Loucy (cell line): ENCODE data around the gene APOL5.

Source experiments
- H2AFZ ChIP-seq: fragments of 200-600 bp; sonication (generic); 2 replicates; pipeline ENCODE4 v1.6.0; 2016; ENCODE audit warnings: antibody characterized with exemption, mild to moderate bottlenecking, low read length, moderate library complexity
- H3F3A ChIP-seq: fragments of 200-600 bp; 2 replicates; pipeline ENCODE4 v1.6.0; 2016; ENCODE audit warnings: antibody characterized with exemption, low read depth, mild to moderate bottlenecking
- H3K27me3 ChIP-seq: fragments of 200-600 bp; sonication (generic); 2 replicates; pipeline ENCODE4 v1.6.1; 2014; ENCODE audit warnings: low read length, mild to moderate bottlenecking; ENCODE audit not compliant: insufficient read depth, poor library complexity, severe bottlenecking
- H3K36me3 ChIP-seq: fragments of 200-600 bp; sonication (generic); 2 replicates; pipeline ENCODE4 v1.6.1; 2016; ENCODE audit warnings: low read length; ENCODE audit not compliant: insufficient read depth
- H3K4me1 ChIP-seq: fragments of 200-600 bp; sonication (generic); 2 replicates; pipeline ENCODE4 v1.5.1; 2014; ENCODE audit warnings: low read length, mild to moderate bottlenecking; ENCODE audit not compliant: insufficient read depth, poor library complexity, severe bottlenecking
- H3K4me2 ChIP-seq: fragments of 200-600 bp; sonication (generic); 2 replicates; pipeline ENCODE4 v1.6.0; 2014; ENCODE audit warnings: antibody characterized with exemption, low read length, low read depth, mild to moderate bottlenecking; ENCODE audit not compliant: poor library complexity, severe bottlenecking
- H3K4me3 ChIP-seq: fragments of 200-600 bp; sonication (generic); 2 replicates; pipeline ENCODE4 v1.5.1; 2014; ENCODE audit warnings: low read length, mild to moderate bottlenecking, mixed read lengths; ENCODE audit not compliant: poor library complexity, severe bottlenecking
- H3K79me2 ChIP-seq: fragments of 200-600 bp; sonication (generic); 2 replicates; pipeline ENCODE4 v1.6.1; 2014; ENCODE audit warnings: low read length; ENCODE audit not compliant: insufficient read depth
- H3K9ac ChIP-seq: fragments of 200-600 bp; sonication (generic); 2 replicates; pipeline ENCODE4 v1.6.0; 2014; ENCODE audit warnings: mild to moderate bottlenecking, low read depth, low read length, moderate library complexity; ENCODE audit not compliant: poor library complexity, severe bottlenecking
- H3K9me2 ChIP-seq: fragments of 200-600 bp; sonication (generic); replicated peaks from 2 replicates; pipeline ENCODE4 v1.6.1; 2016; ENCODE audit warnings: low read depth, low read length, mixed read lengths
- H3K9me3 ChIP-seq: fragments of 200-600 bp; sonication (generic); 2 replicates; pipeline ENCODE4 v1.6.1; 2014; ENCODE audit warnings: mild to moderate bottlenecking, antibody characterized with exemption, low read length, low read depth; ENCODE audit not compliant: insufficient read depth
- H4K20me1 ChIP-seq: fragments of 200-600 bp; sonication (generic); 2 replicates; pipeline ENCODE4 v1.6.0; 2014; ENCODE audit warnings: antibody characterized with exemption, low read length, mild to moderate bottlenecking; ENCODE audit not compliant: insufficient read depth, poor library complexity, severe bottlenecking
- CTCF ChIP-seq: fragments of 200-600 bp; sonication (generic); conservative IDR thresholded peaks from 2 replicates; pipeline ENCODE4 v1.5.1; 2014; ENCODE audit warnings: mild to moderate bottlenecking, antibody characterized with exemption, low read length
- EZH2phosphoT487 ChIP-seq: fragments of 200-600 bp; IDR thresholded peaks from 2 replicates; pipeline ENCODE4 v1.6.1; 2018; ENCODE audit warnings: antibody characterized with exemption, mild to moderate bottlenecking, moderate library complexity, borderline replicate concordance

APOL5 gene

GRCh38 chr22:35732116-35732515, 14.4 kb downstream of the APOL5 start:
- Histone ChIP-seq H3K9ac (no peak overlapping the region), H3K27me3 (no peaks in the 10 kb centered on the region), H3K9me2 (no peaks in the 10 kb centered on the region), H3K36me3 (no peaks in the 10 kb centered on the region), H3F3A (no peaks in the 10 kb centered on the region), H3K4me2 (no peak overlapping the region), H2AFZ (no peak overlapping the region), H3K9me3 (no peaks in the 10 kb centered on the region), H3K79me2 (no peaks in the 10 kb centered on the region), H4K20me1 (no peaks in the 10 kb centered on the region), H3K4me1 (no peaks in the 10 kb centered on the region), H3K4me3 (no peak overlapping the region)
- TF ChIP-seq CTCF (no peak), EZH2phosphoT487 (no peak)

GRCh38 chr22:35733036-35733435, 15.4 kb downstream of the APOL5 start:
- Histone ChIP-seq H3K36me3 (no peaks in the 10 kb centered on the region), H3K9ac (no peak overlapping the region), H2AFZ (no peak overlapping the region), H3K4me3 (no peak overlapping the region), H3K4me2 (no peak overlapping the region), H3K9me3 (no peaks in the 10 kb centered on the region), H3K27me3 (no peaks in the 10 kb centered on the region), H4K20me1 (no peaks in the 10 kb centered on the region), H3K4me1 (no peaks in the 10 kb centered on the region), H3K9me2 (no peaks in the 10 kb centered on the region), H3K79me2 (no peaks in the 10 kb centered on the region), H3F3A (no peaks in the 10 kb centered on the region)
- TF ChIP-seq CTCF (no peak), EZH2phosphoT487 (no peak)

DNA sequence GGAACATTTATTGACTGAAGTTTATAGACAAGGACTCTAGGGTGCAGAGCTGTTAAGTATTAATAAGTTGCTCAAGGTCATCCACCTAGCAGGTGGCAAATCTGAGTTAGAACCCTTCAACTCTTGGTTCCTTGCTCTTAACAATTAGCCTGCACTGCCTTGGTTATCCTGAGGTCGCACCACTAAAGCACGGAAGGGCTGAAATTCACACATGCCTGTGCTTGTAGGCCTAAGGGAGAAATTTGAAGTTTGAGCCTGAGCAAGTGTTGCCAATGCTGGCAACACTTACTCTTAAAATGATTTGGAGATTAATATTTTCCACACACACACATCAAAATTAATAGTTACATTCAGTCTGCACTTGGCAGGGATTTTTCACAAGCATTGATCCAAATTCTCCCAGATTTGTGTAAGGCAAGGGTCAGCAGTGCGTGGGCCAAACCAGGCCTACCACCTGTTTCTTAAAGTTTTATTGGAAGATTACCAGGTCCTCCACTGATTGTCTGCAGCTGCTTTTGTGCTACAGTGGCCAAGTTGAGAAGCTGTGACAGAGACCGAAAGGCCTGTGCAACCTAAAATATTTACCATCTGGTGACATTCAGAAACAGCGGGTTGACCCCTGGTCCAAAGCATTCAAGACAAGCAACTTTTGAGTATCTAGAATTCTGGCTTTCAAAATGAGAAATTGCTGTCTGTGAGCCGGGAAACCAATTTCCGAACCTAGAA, 16.3 kb downstream of the APOL5 start:
- Histone ChIP-seq H3K4me3 (no peak overlapping the region), H3K9me3 (no peaks in the 10 kb centered on the region), H4K20me1 (no peaks in the 10 kb centered on the region), H3K9me2 (no peaks in the 10 kb centered on the region), H3K79me2 (no peaks in the 10 kb centered on the region), H3F3A (no peaks in the 10 kb centered on the region), H3K9ac (no peak overlapping the region), H3K36me3 (no peaks in the 10 kb centered on the region), H3K27me3 (no peaks in the 10 kb centered on the region), H3K4me2 (no peak overlapping the region), H2AFZ (no peak overlapping the region), H3K4me1 (no peaks in the 10 kb centered on the region)
- TF ChIP-seq EZH2phosphoT487 (no peak), CTCF (no peak)
